ENCODE measurements around the gene OR2V2. TPM values are rescaled to one million over a fixed set of nuclear protein-coding genes. Genes with fewer than 3 reads are reported as not detected.
A peak's percentile ranks its signal among the peaks of the same experiment; 100 is the strongest.
"Not testable (repeated sequence)": the region's sequence is repeated elsewhere in the genome, so short reads cannot be mapped to it uniquely, and the experiment has no call there.

Gene OR2V2
- not detected for total RNA-seq

- not testable (repeated sequence) for H3K36me3 ChIP-seq, H3K4me1 ChIP-seq, H3K4me3 ChIP-seq, H3K27ac ChIP-seq, H3K27me3 ChIP-seq, H3K9me3 ChIP-seq, DNase-seq
These were observed at the start of gene OR2V2 for GRCh38 chr5:181146927-181147636. Gene OR2V2, plus strand, starts transcription at chr5:181147586. Its CDS starts 7,357 bp downstream, at chr5:181154943.

- not testable (repeated sequence) for H3K9me3 ChIP-seq, H3K36me3 ChIP-seq, H3K27ac ChIP-seq, H3K4me1 ChIP-seq, H3K4me3 ChIP-seq, H3K27me3 ChIP-seq, DNase-seq
These were observed 49.5 kb upstream of the OR2V2 start for GRCh38 chr5:181097759-181098491.

GRCh38 chr5:181098762-181099601 is 48.4 kb upstream of the OR2V2 start:
- TF ChIP-seq CTCF (IDR thresholded peaks at IDR 0.05) (no peak), POLR2A (IDR thresholded peaks at IDR 0.05) (no peak)
- peak in 1 of 3 donors; percentile 27 for DNase-seq
- H3K27ac ChIP-seq: no peak overlapping the region
- H3K4me1 ChIP-seq: no peaks in the 10 kb centered on the region
- no peaks in the 10 kb centered on the region for H3K36me3 ChIP-seq
- H3K27me3 ChIP-seq: no peaks in the 10 kb centered on the region
- H3K9me3 ChIP-seq: no peaks in the 10 kb centered on the region
- no peak overlapping the region for H3K4me3 ChIP-seq

- TF ChIP-seq POLR2A (IDR thresholded peaks at IDR 0.05): no peak
- no peak for TF ChIP-seq CTCF (IDR thresholded peaks at IDR 0.05)
- peak in 1 of 3 donors; percentile 28 for DNase-seq
- Histone ChIP-seq H3K4me3 (no peak overlapping the region), H3K36me3 (no peaks in the 10 kb centered on the region), H3K27me3 (no peaks in the 10 kb centered on the region), H3K27ac (no peak overlapping the region), H3K4me1 (no peaks in the 10 kb centered on the region), H3K9me3 (no peaks in the 10 kb centered on the region)
These were observed 47.7 kb upstream of the OR2V2 start for GRCh38 chr5:181099602-181100086.

GRCh38 chr5:181100121-181100875 is 47.1 kb upstream of the OR2V2 start:
- Histone ChIP-seq H3K27ac (no peak overlapping the region), H3K36me3 (no peaks in the 10 kb centered on the region), H3K27me3 (no peaks in the 10 kb centered on the region), H3K4me1 (no peaks in the 10 kb centered on the region), H3K9me3 (no peaks in the 10 kb centered on the region), H3K4me3 (no peak overlapping the region)
- TF ChIP-seq POLR2A (IDR thresholded peaks at IDR 0.05): no peak
- peak in 1 of 3 donors; percentile 30 for DNase-seq

GRCh38 chr5:181101030-181101641 is 46.2 kb upstream of the OR2V2 start:
- H3K27ac ChIP-seq, H3K36me3 ChIP-seq, H3K4me3 ChIP-seq, H3K27me3 ChIP-seq, H3K9me3 ChIP-seq, H3K4me1 ChIP-seq: not testable (repeated sequence)
- peak in 1 of 3 donors; percentile 34 for DNase-seq

- not testable (repeated sequence) for H3K27me3 ChIP-seq
These were observed 45.3 kb upstream of the OR2V2 start for GRCh38 chr5:181101930-181102674.

GRCh38 chr5:181104259-181104568 is 43.2 kb upstream of the OR2V2 start:
- H3K9me3 ChIP-seq, H3K36me3 ChIP-seq, H3K4me3 ChIP-seq, H3K27me3 ChIP-seq, H3K27ac ChIP-seq, H3K4me1 ChIP-seq: not testable (repeated sequence)
- DNase-seq: peak in 1 of 3 donors; percentile 33

More at GRCh38 chr5:181101930-181102674, 45.3 kb upstream of the OR2V2 start:
- H3K27ac ChIP-seq, H3K9me3 ChIP-seq, H3K4me1 ChIP-seq, H3K4me3 ChIP-seq, H3K36me3 ChIP-seq, DNase-seq: not testable (repeated sequence)

- H3K9me3 ChIP-seq, H3K27ac ChIP-seq, H3K36me3 ChIP-seq, H3K27me3 ChIP-seq, H3K4me3 ChIP-seq, H3K4me1 ChIP-seq: not testable (repeated sequence)
- peak in 1 of 3 donors; percentile 21 for DNase-seq
These were observed 42.6 kb upstream of the OR2V2 start for GRCh38 chr5:181104606-181105390.
